Activated naive CD4-positive, alpha-beta T cell treated with anti-CD3 and anti-CD28 coated beads, Interleukin-2, amount 50 U/mL, for 16 hours (primary cell): Measurements from ENCODE around the gene ZC3H7B.
"Not testable (repeated sequence)": the region's sequence is repeated elsewhere in the genome, so short reads cannot be mapped to it uniquely, and the experiment has no call there.

Experiments used
- DNase-seq: peaks from one replicate; pipeline ENCODE4 v3.0.0-alpha.2; 2020

Gene ZC3H7B

GRCh38 chr22:41285820-41286638 lies 15.3 kb upstream of the ZC3H7B start, which contains the start of gene RANGAP1:
RANGAP1 (minus strand) TSS chr22:41286187; CDS start chr22:41281044, 5,143 bp downstream.
- DNase-seq, result peak; percentile 98

- DNase-seq, result peak; percentile 42
Measured at GRCh38 chr22:41286639-41287091, 14.7 kb upstream of the ZC3H7B start.

- no peak for DNase-seq
Measured at GRCh38 chr22:41288245-41288946, 12.9 kb upstream of the ZC3H7B start.

GRCh38 chr22:41289671-41290070 lies 11.7 kb upstream of the ZC3H7B start:
- DNase-seq, result no peak

- no peak for DNase-seq
Measured at GRCh38 chr22:41290262-41291221, 10.8 kb upstream of the ZC3H7B start.

- not testable (repeated sequence) for DNase-seq
Measured at GRCh38 chr22:41294816-41295215, 6.5 kb upstream of the ZC3H7B start.

GRCh38 chr22:41296826-41297667 lies 4.3 kb upstream of the ZC3H7B start:
- DNase-seq, result no peak

- no peak for DNase-seq
Measured at GRCh38 chr22:41300661-41301060, 664 bp upstream of the ZC3H7B start.

- DNase-seq, result peak; percentile 16
Measured at GRCh38 chr22:41302021-41302767, 869 bp downstream of the ZC3H7B start.

- no peak for DNase-seq
Measured at GRCh38 chr22:41302811-41303210, 1.5 kb downstream of the ZC3H7B start.

- no peak for DNase-seq
Measured at GRCh38 chr22:41305646-41306045, 4.3 kb downstream of the ZC3H7B start.

GRCh38 chr22:41308054-41308453 lies 6.7 kb downstream of the ZC3H7B start:
- DNase-seq, result no peak

GRCh38 chr22:41308544-41308947 lies 7.2 kb downstream of the ZC3H7B start:
- DNase-seq, result no peak

GRCh38 chr22:41310336-41310735 lies 9.0 kb downstream of the ZC3H7B start:
- DNase-seq, result no peak

- DNase-seq, result no peak
Measured at GRCh38 chr22:41311487-41311886, 10.2 kb downstream of the ZC3H7B start.

- no peak for DNase-seq
Measured at GRCh38 chr22:41314821-41315220, 13.5 kb downstream of the ZC3H7B start.

GRCh38 chr22:41315586-41315985 lies 14.3 kb downstream of the ZC3H7B start:
- DNase-seq, result no peak

- DNase-seq, result no peak
Measured at GRCh38 chr22:41320416-41321240, 19.3 kb downstream of the ZC3H7B start.

- DNase-seq, result no peak
Measured at GRCh38 chr22:41324821-41325528, 23.6 kb downstream of the ZC3H7B start.

- no peak for DNase-seq
Measured at GRCh38 chr22:41327124-41327523, 25.8 kb downstream of the ZC3H7B start.
